HG02885 (cell line): ENCODE data around the gene WDR5B.
"Not testable (repeated sequence)": the region's sequence is repeated elsewhere in the genome, so short reads cannot be mapped to it uniquely, and the experiment has no call there.

Experiments used
- ATAC-seq: cut with Tn5 transposase; IDR thresholded peaks from one replicate; pipeline ENCODE4 v1.9.1; 2021; ENCODE audit warnings: mild to moderate bottlenecking; ENCODE audit not compliant: unreplicated experiment, poor library complexity

Gene WDR5B

GRCh38 chr3:122382888-122383666 is 32.8 kb downstream of the WDR5B start, which contains the start of gene MIX23:
TSS of gene MIX23 (minus strand) at chr3:122383231. CDS start at chr3:122383224, 7 bp downstream.
- ATAC-seq: peak; percentile 41

DNA sequence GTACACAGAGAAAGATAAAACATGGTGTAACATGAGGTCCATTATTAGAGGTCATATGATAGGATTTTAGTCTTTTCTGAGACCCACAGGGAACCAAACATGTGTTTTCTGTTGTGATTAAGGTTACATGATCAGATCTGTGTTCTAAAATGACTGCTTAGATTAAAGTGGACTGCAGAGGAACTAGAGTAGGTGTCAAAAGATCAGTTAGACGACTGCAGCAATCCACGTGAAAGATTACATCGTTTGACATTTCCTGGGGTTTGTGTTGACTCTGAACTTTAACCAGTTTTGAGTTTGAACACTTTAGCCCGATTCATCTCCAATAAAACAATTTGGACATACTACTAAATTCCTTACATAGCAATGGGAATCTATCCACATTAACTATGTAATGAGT is 37.9 kb downstream of the WDR5B start:
- ATAC-seq: no peak

- ATAC-seq: no peak
Observed at GRCh38 chr3:122374034-122374433, 41.8 kb downstream of the WDR5B start.

DNA sequence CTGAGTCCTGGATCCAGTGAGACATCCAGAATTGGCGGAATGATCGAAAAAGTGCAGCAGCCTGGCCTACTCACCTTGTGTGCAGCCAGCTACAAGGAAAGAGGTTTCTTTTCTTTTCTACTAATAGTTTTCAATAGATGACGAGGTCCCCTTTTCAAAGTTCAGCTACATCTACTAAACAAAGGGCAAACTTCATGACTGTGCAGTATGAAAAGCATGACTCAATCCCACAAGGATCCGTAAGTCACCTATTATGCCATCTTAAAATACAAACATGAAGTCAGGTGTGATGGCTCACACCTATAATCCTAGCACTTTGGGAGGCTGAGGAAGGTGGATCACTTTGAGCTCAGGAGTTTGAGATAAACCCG is 49.5 kb downstream of the WDR5B start:
- ATAC-seq: no peak

- ATAC-seq: not testable (repeated sequence)
Observed at GRCh38 chr3:122365582-122366378, 50.1 kb downstream of the WDR5B start.

DNA sequence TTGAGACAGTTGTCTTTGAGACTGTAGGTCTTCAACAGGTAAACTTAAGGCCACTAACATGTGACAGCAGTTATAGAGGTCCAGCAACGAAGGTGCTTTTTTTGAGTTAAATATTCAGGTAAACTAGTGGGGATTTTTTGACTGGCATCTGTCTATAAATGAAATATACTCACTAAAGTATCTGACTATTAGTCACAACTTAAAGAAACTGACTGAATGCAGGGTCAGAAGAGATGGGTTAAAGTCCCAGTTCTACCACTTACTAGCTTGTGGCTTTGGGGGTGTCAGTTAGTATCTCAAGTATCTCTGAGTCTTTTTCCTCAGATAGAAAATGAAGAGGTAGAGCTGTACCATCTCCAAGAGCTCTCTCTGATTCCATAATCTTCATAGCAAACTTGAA is 50.8 kb downstream of the WDR5B start:
- no peak for ATAC-seq

DNA sequence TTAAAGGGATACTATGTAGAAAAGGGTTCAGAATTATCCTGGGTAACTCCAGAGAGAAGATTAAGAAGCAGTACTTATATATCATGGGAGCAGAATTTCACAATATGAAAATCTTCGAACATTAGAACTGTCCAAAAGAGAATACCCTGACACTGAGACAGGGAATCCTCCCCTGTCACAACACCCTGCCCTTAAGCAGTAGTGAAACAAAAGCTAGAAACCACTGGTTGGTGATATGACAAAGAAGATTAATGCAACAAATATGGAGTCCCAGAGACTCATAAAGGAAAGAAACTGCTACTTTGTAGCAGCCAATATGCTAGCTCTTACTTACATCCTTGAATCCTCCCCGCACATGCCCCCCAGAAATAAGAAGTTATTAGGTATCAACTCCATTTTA is 51.4 kb downstream of the WDR5B start:
- ATAC-seq: no peak
